ENCODE data around the gene EQTN.
"Not testable (repeated sequence)": the region's sequence is repeated elsewhere in the genome, so short reads cannot be mapped to it uniquely, and the experiment has no call there.

Gene EQTN

DNA sequence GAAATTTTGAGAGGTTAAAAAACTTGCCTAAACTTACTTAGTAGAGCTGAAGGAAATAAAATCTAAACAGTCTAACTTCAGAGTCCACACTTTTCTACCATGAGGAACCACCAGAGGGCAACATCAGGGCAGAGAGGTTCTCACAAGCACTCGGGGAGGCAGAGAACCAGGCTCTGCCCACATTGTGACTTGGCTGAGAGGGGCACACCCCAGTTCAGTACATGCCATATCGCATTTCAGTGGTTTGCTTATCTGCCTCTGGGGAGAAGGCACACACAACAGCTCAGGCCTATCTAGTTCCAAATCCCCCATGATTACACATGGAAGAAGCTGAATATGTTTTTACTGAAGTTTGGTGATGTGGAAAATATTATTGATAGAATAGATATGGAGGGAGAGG is 49.2 kb downstream of the EQTN start:
- peak; percentile 24 for DNase-seq (ENCODE audit: low read depth)
- TF ChIP-seq, protein P1, sequence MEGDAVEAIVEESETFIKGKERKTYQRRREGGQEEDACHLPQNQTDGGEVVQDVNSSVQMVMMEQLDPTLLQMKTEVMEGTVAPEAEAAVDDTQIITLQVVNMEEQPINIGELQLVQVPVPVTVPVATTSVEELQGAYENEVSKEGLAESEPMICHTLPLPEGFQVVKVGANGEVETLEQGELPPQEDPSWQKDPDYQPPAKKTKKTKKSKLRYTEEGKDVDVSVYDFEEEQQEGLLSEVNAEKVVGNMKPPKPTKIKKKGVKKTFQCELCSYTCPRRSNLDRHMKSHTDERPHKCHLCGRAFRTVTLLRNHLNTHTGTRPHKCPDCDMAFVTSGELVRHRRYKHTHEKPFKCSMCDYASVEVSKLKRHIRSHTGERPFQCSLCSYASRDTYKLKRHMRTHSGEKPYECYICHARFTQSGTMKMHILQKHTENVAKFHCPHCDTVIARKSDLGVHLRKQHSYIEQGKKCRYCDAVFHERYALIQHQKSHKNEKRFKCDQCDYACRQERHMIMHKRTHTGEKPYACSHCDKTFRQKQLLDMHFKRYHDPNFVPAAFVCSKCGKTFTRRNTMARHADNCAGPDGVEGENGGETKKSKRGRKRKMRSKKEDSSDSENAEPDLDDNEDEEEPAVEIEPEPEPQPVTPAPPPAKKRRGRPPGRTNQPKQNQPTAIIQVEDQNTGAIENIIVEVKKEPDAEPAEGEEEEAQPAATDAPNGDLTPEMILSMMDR (IDR thresholded peaks at IDR 0.05; ENCODE audit: control insufficient read depth, insufficient read depth, low read depth, low read length, missing control alignments) = peak; percentile 77
- H3K4me3 ChIP-seq (ENCODE audit: control insufficient read depth, low read depth, low read length) = no peak overlapping the region

DNA sequence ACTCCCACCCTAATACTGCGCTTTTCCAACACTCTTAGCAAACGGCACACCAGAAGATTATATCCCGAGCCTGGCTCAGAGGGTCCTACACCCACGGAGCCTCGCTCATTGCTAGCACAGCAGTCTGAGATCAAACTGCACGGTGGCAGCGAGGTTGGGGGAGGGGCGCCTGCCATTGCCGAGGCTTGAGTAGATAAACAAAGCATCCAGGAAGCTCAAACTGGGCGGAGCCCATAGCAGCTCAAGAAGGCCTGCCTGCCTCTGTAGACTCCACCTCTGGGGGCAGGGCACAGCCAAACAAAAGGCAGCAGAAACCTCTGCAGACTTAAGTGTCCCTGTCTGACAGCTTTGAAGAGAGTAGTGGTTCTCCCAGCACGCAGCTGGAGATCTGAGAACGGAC is 57.3 kb downstream of the EQTN start:
- DNase-seq (ENCODE audit: low read depth); H3K4me3 ChIP-seq (ENCODE audit: control insufficient read depth, low read depth, low read length): not testable (repeated sequence)
